IPS-18a (cell line): ENCODE measurements around the gene KLF16.

Source experiments
- H3K27ac ChIP-seq: one replicate; pipeline ENCODE4 v1.5.1; 2013; ENCODE audit warnings: low read length
- H3K27me3 ChIP-seq: one replicate; pipeline ENCODE4 v1.6.1; 2013; ENCODE audit warnings: mild to moderate bottlenecking, low read length; ENCODE audit not compliant: control insufficient read depth, insufficient read depth
- H3K36me3 ChIP-seq: one replicate; pipeline ENCODE4 v1.6.1; 2013; ENCODE audit warnings: low read depth, low read length; ENCODE audit not compliant: control insufficient read depth
- H3K4me1 ChIP-seq: one replicate; pipeline ENCODE4 v1.6.1; 2013; ENCODE audit warnings: low read depth, low read length; ENCODE audit not compliant: control insufficient read depth
- H3K4me3 ChIP-seq: one replicate; pipeline ENCODE4 v1.5.1; 2013; ENCODE audit warnings: low read length
- H3K9ac ChIP-seq: one replicate; pipeline ENCODE4 v1.6.1; 2013; ENCODE audit warnings: mild to moderate bottlenecking, low read length, moderate library complexity
- H3K9me3 ChIP-seq: one replicate; pipeline ENCODE4 v1.6.1; 2013; ENCODE audit warnings: low read depth, low read length; ENCODE audit not compliant: control insufficient read depth

Gene KLF16

GRCh38 chr19:1856698-1857603, 6.4 kb downstream of the KLF16 start:
- peaks cover 32% of the 10 kb centered on the region for H3K27me3 ChIP-seq
- peak overlapping the region; percentile 42 for H3K4me3 ChIP-seq
- peaks cover 46% of the 10 kb centered on the region for H3K4me1 ChIP-seq
- no peaks in the 10 kb centered on the region for H3K9me3 ChIP-seq
- H3K36me3 ChIP-seq = no peaks in the 10 kb centered on the region
- H3K9ac ChIP-seq = no peak overlapping the region
- H3K27ac ChIP-seq = no peak overlapping the region

- Histone ChIP-seq H3K9ac (no peak overlapping the region), H3K4me1 (peaks cover 44% of the 10 kb centered on the region), H3K36me3 (no peaks in the 10 kb centered on the region), H3K4me3 (no peak overlapping the region), H3K27ac (no peak overlapping the region), H3K9me3 (no peaks in the 10 kb centered on the region), H3K27me3 (peaks cover 26% of the 10 kb centered on the region)
These were observed 7.1 kb downstream of the KLF16 start for GRCh38 chr19:1856345-1856697.

GRCh38 chr19:1855828-1856255, 7.5 kb downstream of the KLF16 start:
- H3K9me3 ChIP-seq = no peaks in the 10 kb centered on the region
- peak overlapping the region; percentile 16 for H3K4me3 ChIP-seq
- no peak overlapping the region for H3K27ac ChIP-seq
- H3K4me1 ChIP-seq = peaks cover 40% of the 10 kb centered on the region
- H3K9ac ChIP-seq = no peak overlapping the region
- H3K36me3 ChIP-seq = no peaks in the 10 kb centered on the region
- H3K27me3 ChIP-seq = peaks cover 21% of the 10 kb centered on the region

DNA sequence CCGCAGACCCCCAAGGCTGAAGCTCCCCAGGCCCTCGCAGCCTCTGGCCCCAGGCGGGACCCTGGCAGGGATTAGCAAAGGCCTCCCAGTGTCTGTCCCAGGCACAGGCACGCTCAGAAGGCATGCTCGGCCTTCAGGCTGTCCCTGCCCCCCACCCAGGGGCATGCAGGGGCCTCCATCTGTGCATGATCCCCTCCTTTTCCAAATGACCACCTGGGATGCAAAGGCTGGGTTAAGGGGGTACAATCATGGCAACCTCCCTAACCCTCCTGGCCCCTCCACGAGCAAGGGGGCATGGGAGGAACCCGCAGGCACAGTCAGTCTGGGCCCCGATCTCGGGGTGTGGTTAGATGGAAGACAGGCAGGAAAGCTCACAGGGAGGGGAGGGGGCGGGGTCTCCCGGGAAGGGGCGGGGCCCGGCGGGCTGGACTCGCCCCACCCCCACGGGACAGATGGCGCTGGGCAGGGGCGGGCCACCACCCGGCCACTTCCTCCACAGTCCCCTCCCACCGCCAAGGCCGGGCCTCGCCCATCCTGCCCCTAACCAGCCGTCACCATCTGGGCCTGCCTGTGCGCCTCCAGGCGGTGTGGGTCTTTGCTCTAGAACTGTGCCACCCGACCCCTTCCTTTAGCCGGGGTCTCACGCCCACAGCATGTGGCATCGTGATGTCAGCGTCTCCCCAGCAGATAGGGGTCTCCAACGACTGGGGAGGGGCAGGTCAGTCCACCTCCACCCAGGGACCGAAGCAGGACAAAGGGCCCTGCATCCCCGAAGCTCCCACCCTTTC, 8.1 kb downstream of the KLF16 start:
- Histone ChIP-seq H3K4me1 (peaks cover 34% of the 10 kb centered on the region), H3K27ac (no peak overlapping the region), H3K4me3 (peak overlapping the region; percentile 25), H3K9me3 (no peaks in the 10 kb centered on the region), H3K36me3 (no peaks in the 10 kb centered on the region), H3K9ac (no peak overlapping the region), H3K27me3 (peaks cover 15% of the 10 kb centered on the region)

DNA sequence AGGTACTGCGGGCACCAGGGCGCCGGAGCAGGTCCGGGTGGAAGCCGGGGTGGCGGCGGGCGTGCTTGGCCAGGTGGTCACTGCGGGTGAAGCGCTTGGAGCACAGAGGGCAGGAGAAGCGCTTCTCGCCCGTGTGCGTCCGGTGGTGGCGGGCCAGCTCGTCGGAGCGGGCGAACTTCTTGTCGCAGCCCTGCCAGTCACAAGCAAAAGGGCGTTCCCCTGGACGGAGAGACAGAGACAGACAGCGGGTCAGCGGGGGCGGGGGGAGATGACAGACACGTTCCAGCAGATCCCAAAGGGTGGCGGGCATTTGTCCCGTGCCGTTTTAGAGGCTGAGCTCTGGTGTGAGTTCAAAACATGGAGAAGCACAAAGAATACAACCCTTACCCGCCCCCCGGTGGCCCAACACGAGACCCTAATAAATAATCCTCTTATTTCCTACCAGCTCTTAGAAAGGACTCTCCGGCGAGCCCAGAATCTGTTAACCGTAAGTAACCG, 8.8 kb downstream of the KLF16 start:
- H3K9me3 ChIP-seq = no peaks in the 10 kb centered on the region
- H3K27me3 ChIP-seq = peaks cover 8% of the 10 kb centered on the region
- no peaks in the 10 kb centered on the region for H3K36me3 ChIP-seq
- peak overlapping the region; percentile 25 for H3K4me3 ChIP-seq
- peaks cover 29% of the 10 kb centered on the region for H3K4me1 ChIP-seq
- no peak overlapping the region for H3K9ac ChIP-seq
- no peak overlapping the region for H3K27ac ChIP-seq

GRCh38 chr19:1854039-1854541, 9.3 kb downstream of the KLF16 start:
- H3K4me1 ChIP-seq = peaks cover 25% of the 10 kb centered on the region
- H3K27ac ChIP-seq = no peak overlapping the region
- peaks cover 7% of the 10 kb centered on the region for H3K27me3 ChIP-seq
- no peak overlapping the region for H3K4me3 ChIP-seq
- no peaks in the 10 kb centered on the region for H3K36me3 ChIP-seq
- H3K9ac ChIP-seq = no peak overlapping the region
- no peaks in the 10 kb centered on the region for H3K9me3 ChIP-seq

DNA sequence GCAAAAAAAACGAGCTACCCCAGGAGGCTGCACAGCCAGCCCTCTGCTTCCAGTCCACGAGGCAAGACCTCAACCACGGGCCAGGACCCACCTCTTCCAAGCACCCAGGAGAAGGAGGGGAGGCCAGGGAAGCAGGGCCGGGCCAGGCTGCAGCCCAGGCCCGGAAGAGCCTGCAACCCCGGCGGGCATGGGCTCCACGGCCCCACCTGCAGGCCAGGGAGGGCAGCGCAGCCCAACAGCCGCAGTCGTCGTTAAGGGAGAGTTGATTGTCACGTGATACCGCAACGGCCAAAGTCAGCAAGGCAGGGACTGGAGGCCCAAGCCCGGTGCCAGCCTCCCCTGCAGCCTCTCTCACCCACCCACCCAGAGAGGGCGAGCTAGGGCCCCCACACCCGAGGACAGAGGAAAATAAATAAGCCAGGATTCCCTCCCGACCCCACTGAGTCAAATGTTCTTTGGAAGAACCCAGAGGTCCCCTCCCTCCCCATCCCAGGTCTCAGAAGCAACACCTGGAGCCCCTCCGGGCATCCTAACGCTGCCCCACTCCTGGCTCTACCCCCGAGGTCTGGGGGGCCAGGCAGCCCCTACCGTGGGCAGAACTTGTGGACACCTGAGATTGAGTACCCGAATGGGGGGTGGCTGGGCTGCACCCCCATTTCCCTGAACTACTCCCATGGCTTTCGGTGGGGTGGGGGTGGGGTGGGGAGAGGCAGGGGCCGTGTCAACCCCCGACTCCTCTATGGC, 9.9 kb downstream of the KLF16 start:
- peaks cover under 1% of the 10 kb centered on the region for H3K27me3 ChIP-seq
- no peaks in the 10 kb centered on the region for H3K36me3 ChIP-seq
- peaks cover 23% of the 10 kb centered on the region for H3K4me1 ChIP-seq
- no peak overlapping the region for H3K4me3 ChIP-seq
- H3K27ac ChIP-seq = no peak overlapping the region
- H3K9ac ChIP-seq = no peak overlapping the region
- H3K9me3 ChIP-seq = no peaks in the 10 kb centered on the region

GRCh38 chr19:1852581-1853128, 10.7 kb downstream of the KLF16 start:
- Histone ChIP-seq H3K27me3 (no peaks in the 10 kb centered on the region), H3K9me3 (no peaks in the 10 kb centered on the region), H3K27ac (no peak overlapping the region), H3K36me3 (no peaks in the 10 kb centered on the region), H3K4me1 (peaks cover 15% of the 10 kb centered on the region), H3K4me3 (no peak overlapping the region), H3K9ac (no peak overlapping the region)

- Histone ChIP-seq H3K4me1 (peaks cover 20% of the 10 kb centered on the region), H3K9me3 (no peaks in the 10 kb centered on the region), H3K27ac (no peak overlapping the region), H3K4me3 (no peak overlapping the region), H3K9ac (no peak overlapping the region), H3K36me3 (no peaks in the 10 kb centered on the region), H3K27me3 (no peaks in the 10 kb centered on the region)
These were observed 11.5 kb downstream of the KLF16 start for GRCh38 chr19:1851654-1852580.
